ENCODE data around the gene ASRGL1.

- no peak for TF ChIP-seq CTCF (IDR thresholded peaks at IDR 0.05; ENCODE audit: low read depth, low read length, missing input control)
- no peak for TF ChIP-seq TAF1 (conservative IDR thresholded peaks at IDR 0.05)
- no peak for TF ChIP-seq YY1 (IDR thresholded peaks at IDR 0.05)
- TF ChIP-seq REST (IDR thresholded peaks at IDR 0.05), result no peak
- no peak for TF ChIP-seq MAX (IDR thresholded peaks at IDR 0.05)
- no peak for TF ChIP-seq SP1 (IDR thresholded peaks at IDR 0.05)
- no peak for TF ChIP-seq ATF3 (IDR thresholded peaks at IDR 0.05)
- TF ChIP-seq ZBTB33 (IDR thresholded peaks at IDR 0.05), result no peak
- TF ChIP-seq RXRA (IDR thresholded peaks at IDR 0.05), result no peak
- no peak for TF ChIP-seq GABPA (IDR thresholded peaks at IDR 0.05 in 1 of 2, conservative IDR thresholded peaks at IDR 0.05 in 1 of 2)
These were observed 46.6 kb downstream of the ASRGL1 start for GRCh38 chr11:62383822-62384221.
